ENCODE results near the gene MBLAC1. TPM values are rescaled to one million over a fixed set of nuclear protein-coding genes. Genes with fewer than 3 reads are reported as not detected.
A peak's percentile ranks its signal among the peaks of the same experiment; 100 is the strongest.

The MBLAC1 gene
- total and polyA plus RNA-seq, 12 donors: 1.2 to 3.5 (median 2.1) TPM

DNA sequence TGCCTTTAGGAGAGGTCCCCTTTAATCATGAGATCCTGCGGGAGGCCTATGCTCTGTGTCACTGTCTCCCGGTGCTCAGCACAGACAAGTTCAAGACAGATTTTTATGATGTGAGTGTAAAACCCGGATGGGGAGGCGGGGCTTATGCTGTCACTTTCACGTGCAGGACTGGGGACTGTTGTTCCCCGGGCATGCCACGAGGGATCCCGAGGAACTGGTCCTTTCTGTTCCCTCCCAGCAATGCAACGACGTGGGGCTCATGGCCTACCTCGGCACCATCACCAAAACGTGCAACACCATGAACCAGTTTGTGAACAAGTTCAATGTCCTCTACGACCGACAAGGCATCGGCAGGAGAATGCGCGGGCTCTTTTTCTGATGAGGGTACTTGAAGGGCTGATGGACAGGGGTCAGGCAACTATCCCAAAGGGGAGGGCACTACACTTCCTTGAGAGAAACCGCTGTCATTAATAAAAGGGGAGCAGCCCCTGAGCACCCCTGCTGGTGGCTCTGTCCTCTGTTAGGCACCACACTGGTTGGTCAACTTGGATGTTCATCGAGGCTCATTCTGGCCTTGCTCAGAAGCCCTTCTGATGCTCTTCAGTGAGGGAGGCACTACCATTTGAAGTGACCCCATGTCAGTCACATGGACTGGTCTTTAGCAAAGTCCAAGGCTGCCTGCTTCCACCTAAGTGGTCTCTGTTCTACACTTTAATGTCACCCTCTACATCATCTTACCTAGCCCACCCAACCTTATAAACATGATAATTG, 35.2 kb upstream of the MBLAC1 start:
- TF ChIP-seq, protein P1, sequence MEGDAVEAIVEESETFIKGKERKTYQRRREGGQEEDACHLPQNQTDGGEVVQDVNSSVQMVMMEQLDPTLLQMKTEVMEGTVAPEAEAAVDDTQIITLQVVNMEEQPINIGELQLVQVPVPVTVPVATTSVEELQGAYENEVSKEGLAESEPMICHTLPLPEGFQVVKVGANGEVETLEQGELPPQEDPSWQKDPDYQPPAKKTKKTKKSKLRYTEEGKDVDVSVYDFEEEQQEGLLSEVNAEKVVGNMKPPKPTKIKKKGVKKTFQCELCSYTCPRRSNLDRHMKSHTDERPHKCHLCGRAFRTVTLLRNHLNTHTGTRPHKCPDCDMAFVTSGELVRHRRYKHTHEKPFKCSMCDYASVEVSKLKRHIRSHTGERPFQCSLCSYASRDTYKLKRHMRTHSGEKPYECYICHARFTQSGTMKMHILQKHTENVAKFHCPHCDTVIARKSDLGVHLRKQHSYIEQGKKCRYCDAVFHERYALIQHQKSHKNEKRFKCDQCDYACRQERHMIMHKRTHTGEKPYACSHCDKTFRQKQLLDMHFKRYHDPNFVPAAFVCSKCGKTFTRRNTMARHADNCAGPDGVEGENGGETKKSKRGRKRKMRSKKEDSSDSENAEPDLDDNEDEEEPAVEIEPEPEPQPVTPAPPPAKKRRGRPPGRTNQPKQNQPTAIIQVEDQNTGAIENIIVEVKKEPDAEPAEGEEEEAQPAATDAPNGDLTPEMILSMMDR (IDR thresholded peaks at IDR 0.05): no peak
- Histone ChIP-seq H3K4me1 (peaks cover 5 to 39% (median 23%) of the 10 kb centered on the region in 9 donors), H3K27me3 (no peaks in the 10 kb centered on the region), H3K4me3 (no peak overlapping the region), H3K27ac (no peak overlapping the region), H3K36me3 (peaks cover 0 to 68% (median 56%) of the 10 kb centered on the region in 9 donors), H3K9me3 (no peaks in the 10 kb centered on the region)
- no peak for ATAC-seq
- intact Hi-C loops (cut with DNase I): no loop called here
- DNase-seq: no peak
- WGBS, 2 donors: 57 to 67% methylated on average over 19 of the region's 19 CpGs

DNA sequence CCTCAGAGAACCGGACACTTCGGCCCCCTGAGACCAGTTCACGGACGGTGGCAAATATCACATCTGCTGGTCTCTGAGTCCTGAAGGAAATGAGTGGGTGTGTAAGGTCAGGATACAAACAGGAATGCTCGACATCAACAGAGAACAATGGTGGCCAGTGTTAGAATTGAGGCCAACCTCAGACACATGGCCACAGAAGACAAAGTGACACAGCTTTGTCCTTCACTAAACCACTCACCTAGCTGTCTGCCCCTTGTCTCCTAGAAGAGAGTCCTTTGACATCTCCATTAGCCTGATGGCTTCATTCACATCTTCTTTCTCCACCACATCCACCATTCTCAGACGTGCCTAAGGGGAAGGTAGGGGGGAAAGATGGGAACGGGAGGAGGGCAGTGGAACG, 33.7 kb upstream of the MBLAC1 start:
- ATAC-seq (peak in 1 of 8 donors; percentile 29), DNase-seq (no peak)
- intact Hi-C loops (cut with DNase I): no loop called here
- 41 to 43% methylated on average over 8 of the region's 8 CpGs for WGBS, 2 donors
- Histone ChIP-seq H3K4me1 (peaks cover 5 to 30% (median 21%) of the 10 kb centered on the region in 9 donors), H3K36me3 (peaks cover 0 to 83% (median 70%) of the 10 kb centered on the region in 9 donors), H3K9me3 (no peaks in the 10 kb centered on the region), H3K27ac (peak overlapping the region in 2 of 10 donors; percentile 18 to 26), H3K27me3 (no peaks in the 10 kb centered on the region), H3K4me3 (no peak overlapping the region)
- TF ChIP-seq, protein P1 (IDR thresholded peaks at IDR 0.05): no peak

DNA sequence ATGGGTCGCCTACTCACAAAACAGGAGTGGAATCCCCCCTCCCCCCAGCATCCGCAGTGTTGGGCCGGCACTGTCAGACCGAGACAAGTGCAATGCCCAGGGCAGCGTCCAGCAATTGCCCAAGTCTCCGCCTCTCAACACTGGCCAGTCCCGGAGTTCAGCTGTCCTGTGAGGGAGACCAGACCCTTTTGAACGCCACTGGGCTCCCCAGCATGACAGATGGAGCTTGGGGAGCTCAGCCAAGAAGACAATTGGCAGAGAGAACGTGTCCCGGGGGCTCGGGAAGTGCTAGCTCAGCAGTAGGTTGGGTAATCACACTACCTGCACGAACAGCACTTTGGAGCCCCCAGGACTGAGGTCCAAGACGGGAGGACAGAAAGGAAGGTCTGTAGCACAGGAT, 33.3 kb upstream of the MBLAC1 start:
- H3K27ac ChIP-seq: peak overlapping the region in 2 of 10 donors; percentile 18 to 26
- peaks cover 0 to 88% (median 75%) of the 10 kb centered on the region in 9 donors for H3K36me3 ChIP-seq

DNA sequence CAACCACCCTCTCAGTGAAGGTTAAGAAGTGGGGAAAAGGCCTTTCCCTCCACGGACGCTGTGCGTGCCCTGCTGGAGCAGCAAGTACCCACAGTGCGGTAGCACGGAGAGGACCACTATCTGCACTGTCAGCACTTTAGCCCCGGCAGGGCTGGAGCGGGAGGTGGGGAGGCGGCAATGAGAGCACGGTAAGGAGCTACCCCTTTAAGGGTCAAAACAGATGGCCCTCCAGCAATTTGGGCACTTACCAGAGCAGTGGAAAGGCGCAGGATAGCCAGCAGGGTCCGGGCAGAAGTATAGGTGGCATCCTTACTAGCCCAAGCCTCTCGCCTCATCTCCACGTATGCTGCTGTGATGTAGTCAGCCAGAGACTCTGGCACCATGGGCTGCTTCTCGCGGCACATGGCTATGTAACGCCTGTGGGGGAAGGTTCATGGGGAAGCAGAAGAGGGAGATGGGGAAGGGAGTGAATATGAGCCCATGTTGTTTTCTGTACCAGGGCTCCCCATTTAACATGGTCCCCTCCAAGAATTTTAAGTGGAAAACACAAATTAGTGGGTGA, 32.8 kb upstream of the MBLAC1 start:
- TF ChIP-seq, protein P1 (IDR thresholded peaks at IDR 0.05): no peak
- WGBS, 2 donors: 77 to 79% methylated on average over 16 of the region's 16 CpGs
- DNase-seq (no peak), ATAC-seq (no peak)
- H3K36me3 ChIP-seq: peaks cover 0 to 93% (median 77%) of the 10 kb centered on the region in 9 donors
- intact Hi-C loops (cut with DNase I): no loop called here
- peaks cover 5 to 32% (median 21%) of the 10 kb centered on the region in 9 donors for H3K4me1 ChIP-seq
- no peak overlapping the region for H3K27ac ChIP-seq
- no peaks in the 10 kb centered on the region for H3K9me3 ChIP-seq
- no peaks in the 10 kb centered on the region for H3K27me3 ChIP-seq
- H3K4me3 ChIP-seq: no peak overlapping the region

More for the DNA sequence above, 33.3 kb upstream of the MBLAC1 start:
- TF ChIP-seq, protein P1 (IDR thresholded peaks at IDR 0.05): no peak
- WGBS, 2 donors: 44 to 47% methylated on average over 13 of the region's 13 CpGs
- Histone ChIP-seq H3K9me3 (no peaks in the 10 kb centered on the region), H3K27me3 (no peaks in the 10 kb centered on the region), H3K4me1 (peaks cover 5 to 27% (median 17%) of the 10 kb centered on the region in 9 donors), H3K4me3 (no peak overlapping the region)
- ATAC-seq (no peak), DNase-seq (no peak)
- intact Hi-C loops (cut with DNase I): no loop called here

Data from heart right ventricle (tissue), 16 donors.